H9 (cell line): ENCODE data around the gene E2F4. TPM values are rescaled to one million over a fixed set of nuclear protein-coding genes. Genes with fewer than 3 reads are reported as not detected.
A peak's percentile ranks its signal among the peaks of the same experiment; 100 is the strongest.

ENCODE experiments used
- DNase-seq: peaks from one replicate; pipeline ENCODE4 v3.0.0-alpha.2; 2017
- H2AFZ ChIP-seq: one replicate; pipeline ENCODE4 v1.6.1; 2013; ENCODE audit warnings: mild to moderate bottlenecking, low read length, control low read depth, moderate library complexity
- H2AK5ac ChIP-seq: 2 replicates; pipeline ENCODE4 v1.6.1; 2013; ENCODE audit warnings: low read length, control low read depth, mixed read lengths; ENCODE audit not compliant: insufficient read length
- H2BK120ac ChIP-seq: one replicate; pipeline ENCODE4 v1.6.1; 2013; ENCODE audit warnings: low read depth, mild to moderate bottlenecking, low read length, control low read depth, inconsistent platforms; ENCODE audit not compliant: poor library complexity, severe bottlenecking
- H2BK12ac ChIP-seq: 2 replicates; pipeline ENCODE4 v1.6.1; 2013; ENCODE audit warnings: low read length, control low read depth, mixed read lengths, low read depth; ENCODE audit not compliant: insufficient read length
- H2BK15ac ChIP-seq: 2 replicates; pipeline ENCODE4 v1.6.1; 2013; ENCODE audit warnings: low read depth, low read length, control low read depth
- H2BK20ac ChIP-seq: one replicate; pipeline ENCODE4 v1.6.1; 2013; ENCODE audit warnings: low read depth, mild to moderate bottlenecking, low read length, control low read depth, inconsistent platforms; ENCODE audit not compliant: poor library complexity, severe bottlenecking
- H2BK5ac ChIP-seq: 2 replicates; pipeline ENCODE4 v1.6.1; 2013; ENCODE audit warnings: low read length, control low read depth, mixed read lengths; ENCODE audit not compliant: insufficient read length
- H3K14ac ChIP-seq: 2 replicates; pipeline ENCODE4 v1.6.1; 2013; ENCODE audit warnings: low read length, control low read depth; ENCODE audit not compliant: insufficient read depth
- H3K18ac ChIP-seq: 2 replicates; pipeline ENCODE4 v1.6.1; 2013; ENCODE audit warnings: low read depth, mild to moderate bottlenecking, mixed read lengths, low read length, control low read depth; ENCODE audit not compliant: insufficient read length
- H3K23ac ChIP-seq: 2 replicates; pipeline ENCODE4 v1.6.1; 2013; ENCODE audit warnings: low read length, control low read depth, mixed read lengths, low read depth; ENCODE audit not compliant: insufficient read length
- H3K23me2 ChIP-seq: 2 replicates; pipeline ENCODE4 v1.6.1; 2013; ENCODE audit warnings: low read depth, mild to moderate bottlenecking, mixed read lengths, low read length, control low read depth; ENCODE audit not compliant: insufficient read length, poor library complexity, severe bottlenecking
- H3K27ac ChIP-seq: 2 replicates; pipeline ENCODE4 v1.5.1; 2013; ENCODE audit warnings: low read length, control low read depth, mixed read lengths, low read depth; ENCODE audit not compliant: insufficient read length
- H3K27me3 ChIP-seq: 2 replicates; pipeline ENCODE4 v1.6.1; 2013; ENCODE audit warnings: low read length, control low read depth, inconsistent platforms; ENCODE audit not compliant: insufficient read depth
- H3K4ac ChIP-seq: 2 replicates; pipeline ENCODE4 v1.6.1; 2013; ENCODE audit warnings: low read depth, mild to moderate bottlenecking, control low read depth, inconsistent platforms, low read length, moderate library complexity
- H3K4me1 ChIP-seq: 2 replicates; pipeline ENCODE4 v1.6.1; 2013; ENCODE audit warnings: low read length, control low read depth, inconsistent platforms; ENCODE audit not compliant: insufficient read depth
- H3K4me2 ChIP-seq: 2 replicates; pipeline ENCODE4 v1.6.1; 2013; ENCODE audit warnings: low read length, control low read depth, mixed read lengths; ENCODE audit not compliant: insufficient read length, insufficient read depth
- H3K56ac ChIP-seq: 2 replicates; pipeline ENCODE4 v1.6.1; 2013; ENCODE audit warnings: low read depth, mild to moderate bottlenecking, mixed read lengths, low read length, control low read depth; ENCODE audit not compliant: insufficient read length
- H3K79me1 ChIP-seq: 2 replicates; pipeline ENCODE4 v1.6.1; 2013; ENCODE audit warnings: low read depth, mild to moderate bottlenecking, moderate library complexity, low read length, control low read depth, inconsistent platforms; ENCODE audit not compliant: insufficient read depth, poor library complexity, severe bottlenecking
- H3K79me2 ChIP-seq: 2 replicates; pipeline ENCODE4 v1.6.1; 2013; ENCODE audit warnings: low read length, control low read depth, inconsistent platforms; ENCODE audit not compliant: insufficient read depth
- H3K9ac ChIP-seq: 2 replicates; pipeline ENCODE4 v1.6.1; 2013; ENCODE audit warnings: low read length, control low read depth, mixed read lengths; ENCODE audit not compliant: insufficient read length; ENCODE audit errors: extremely low read depth
- H3K9me3 ChIP-seq: one replicate; pipeline ENCODE4 v1.6.1; 2013; ENCODE audit warnings: low read depth, low read length, inconsistent platforms; ENCODE audit not compliant: control insufficient read depth
- H3T11ph ChIP-seq: one replicate; pipeline ENCODE4 v1.6.1; 2013; ENCODE audit warnings: mild to moderate bottlenecking, low read length, control low read depth, inconsistent platforms
- H4K20me1 ChIP-seq: one replicate; pipeline ENCODE4 v1.6.1; 2013; ENCODE audit not compliant: control insufficient read depth, insufficient read length, insufficient read depth
- H4K5ac ChIP-seq: 2 replicates; pipeline ENCODE4 v1.6.1; 2013; ENCODE audit warnings: low read depth, mild to moderate bottlenecking, mixed read lengths, low read length, control low read depth; ENCODE audit not compliant: insufficient read length
- H4K8ac ChIP-seq: replicated peaks from 2 replicates; pipeline ENCODE4 v1.6.1; 2013; ENCODE audit warnings: low read length, control low read depth, mixed read lengths, low read depth; ENCODE audit not compliant: insufficient read length
- H4K91ac ChIP-seq: 2 replicates; pipeline ENCODE4 v1.6.1; 2013; ENCODE audit warnings: low read depth, mild to moderate bottlenecking, moderate library complexity, mixed read lengths, low read length, control low read depth; ENCODE audit not compliant: insufficient read length
- H3K27ac Mint-ChIP-seq, 3 experiments: 2 replicates in 2 of 3; 3 replicates in 1 of 3; pipeline ENCODE4 v1.8.0; 2020 to 2021; ENCODE audit warnings: mixed read lengths in 3 of 3, mild to moderate bottlenecking in 1 of 3, moderate library complexity in 1 of 3
- H3K27me3 Mint-ChIP-seq: 2 replicates; pipeline ENCODE4 v1.8.0; 2021; ENCODE audit warnings: low read depth, mild to moderate bottlenecking, moderate library complexity, mixed read lengths
- H3K36me3 Mint-ChIP-seq, 3 experiments: 2 replicates in 2 of 3; 3 replicates in 1 of 3; pipeline ENCODE4 v1.8.0; 2020 to 2021; ENCODE audit warnings: low read depth in 3 of 3, mixed read lengths in 3 of 3; ENCODE audit not compliant: insufficient read depth in 1 of 3
- H3K4me1 Mint-ChIP-seq, 2 experiments: 2 replicates each; pipeline ENCODE4 v1.8.0; 2020; ENCODE audit warnings: mixed read lengths in 2 of 2
- H3K4me3 Mint-ChIP-seq, 2 experiments: 2 replicates in 1 of 2; 3 replicates in 1 of 2; pipeline ENCODE4 v1.8.0; 2020 to 2021; ENCODE audit warnings: mild to moderate bottlenecking in 2 of 2, mixed read lengths in 2 of 2, moderate library complexity in 1 of 2
- H3K9me3 Mint-ChIP-seq, 2 experiments: 2 replicates in 1 of 2; 3 replicates in 1 of 2; pipeline ENCODE4 v1.8.0; 2020; ENCODE audit warnings: mild to moderate bottlenecking in 2 of 2, mixed read lengths in 2 of 2, moderate library complexity in 1 of 2
- WGBS: extraction: QIAGEN DNeasy Blood & Tissue Kit; methylation state at CpG from one replicate; pipeline ENCODE4 v1.1.7; 2013; ENCODE audit warnings: missing lambda C conversion rate, low lambda C conversion rate, mixed read lengths; ENCODE audit not compliant: insufficient read length; ENCODE audit errors: extremely low coverage; 5-methylcytosine and 5-hydroxymethylcytosine counted together
- total RNA-seq: library from RNA; stranded (reverse); gene quantifications from 2 replicates; pipeline ENCODE4 v1.2.1, GENCODE V29; 2021
- TF ChIP-seq, protein P1 (sequence below): fragments of 200-600 bp; sonication (generic); conservative IDR thresholded peaks from 3 replicates; pipeline ENCODE4 v1.8.0; 2021; ENCODE audit warnings: antibody characterized with exemption, mild to moderate bottlenecking

Gene E2F4
- total RNA-seq, 1 experiment from 2014 or later: 116 TPM

DNA sequence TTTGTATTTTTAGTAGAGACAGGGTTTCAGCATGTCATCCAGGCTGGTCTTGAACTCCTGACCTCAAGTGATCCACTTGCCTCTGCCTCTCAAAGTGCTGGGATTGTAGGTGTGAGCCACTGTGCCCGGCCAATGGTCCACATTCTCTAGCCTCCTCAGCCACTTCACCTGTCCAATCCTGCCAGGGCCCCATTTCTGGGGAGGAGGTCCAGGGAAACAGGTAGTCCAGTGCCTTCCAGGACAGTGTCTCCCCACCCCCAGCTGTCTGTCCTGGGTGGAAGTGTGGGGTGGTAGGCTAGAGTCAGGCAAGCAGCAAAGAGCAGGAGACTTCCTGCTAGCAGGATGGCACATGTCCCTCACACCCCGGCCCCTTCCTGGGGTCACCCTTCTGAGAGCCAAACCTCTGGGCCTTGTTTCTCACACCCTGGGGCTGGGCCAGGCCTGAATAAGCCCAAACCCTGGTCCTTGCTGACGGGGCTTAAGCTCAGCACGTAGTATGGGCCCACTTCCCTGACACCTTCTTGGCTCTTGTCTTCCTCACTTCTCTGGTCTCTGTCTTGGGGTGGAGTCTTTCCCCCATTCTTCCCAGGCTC is 50.3 kb downstream of the E2F4 start:
- Histone ChIP-seq H3K4me2 (no peak overlapping the region), H3K4me1 (peaks cover 11% of the 10 kb centered on the region; the same call in 1 of the 2 replicates), H3K18ac (no peak overlapping the region), H3K9me3 (no peaks in the 10 kb centered on the region), H4K91ac (no peak overlapping the region), H3K4ac (no peak overlapping the region), H2BK5ac (no peak overlapping the region), H2AFZ (no peak overlapping the region), H2BK15ac (no peak overlapping the region), H3K23me2 (peaks cover 15% of the 10 kb centered on the region), H2AK5ac (no peak overlapping the region), H3K79me2 (no peaks in the 10 kb centered on the region; the same call in 1 of the 2 replicates), H3K23ac (no peak overlapping the region), H2BK12ac (no peak overlapping the region), H3K56ac (no peak overlapping the region), H3K14ac (no peak overlapping the region), H2BK120ac (no peak overlapping the region), H3K9ac (no peak overlapping the region), H3K79me1 (peaks cover 4% of the 10 kb centered on the region), H2BK20ac (no peak overlapping the region), H4K8ac (no peak overlapping the region), H3T11ph (no peak overlapping the region), H3K27ac (no peak overlapping the region), H4K5ac (no peak overlapping the region), H4K20me1 (peaks cover 3% of the 10 kb centered on the region), H3K27me3 (no peaks in the 10 kb centered on the region)
- no peak for DNase-seq
- H3K9me3 Mint-ChIP-seq: no peaks in the 10 kb centered on the region
- peaks cover 6 to 27% (median 16%) of the 10 kb centered on the region in 3 experiments; a peak in 6 of 7 replicates for H3K36me3 Mint-ChIP-seq
- peaks cover 21 to 31% of the 10 kb centered on the region in 2 experiments for H3K4me1 Mint-ChIP-seq
- H3K27ac Mint-ChIP-seq: peak overlapping the region in 1 of 3 experiments; percentile 44; a peak in 2 of 7 replicates
- H3K4me3 Mint-ChIP-seq: no peak overlapping the region
- no CpG with 5 or more reads among the region's 4 CpGs for WGBS
- H3K27me3 Mint-ChIP-seq: no peaks in the 10 kb centered on the region; the same call in 1 of the 2 replicates
- TF ChIP-seq, protein P1, sequence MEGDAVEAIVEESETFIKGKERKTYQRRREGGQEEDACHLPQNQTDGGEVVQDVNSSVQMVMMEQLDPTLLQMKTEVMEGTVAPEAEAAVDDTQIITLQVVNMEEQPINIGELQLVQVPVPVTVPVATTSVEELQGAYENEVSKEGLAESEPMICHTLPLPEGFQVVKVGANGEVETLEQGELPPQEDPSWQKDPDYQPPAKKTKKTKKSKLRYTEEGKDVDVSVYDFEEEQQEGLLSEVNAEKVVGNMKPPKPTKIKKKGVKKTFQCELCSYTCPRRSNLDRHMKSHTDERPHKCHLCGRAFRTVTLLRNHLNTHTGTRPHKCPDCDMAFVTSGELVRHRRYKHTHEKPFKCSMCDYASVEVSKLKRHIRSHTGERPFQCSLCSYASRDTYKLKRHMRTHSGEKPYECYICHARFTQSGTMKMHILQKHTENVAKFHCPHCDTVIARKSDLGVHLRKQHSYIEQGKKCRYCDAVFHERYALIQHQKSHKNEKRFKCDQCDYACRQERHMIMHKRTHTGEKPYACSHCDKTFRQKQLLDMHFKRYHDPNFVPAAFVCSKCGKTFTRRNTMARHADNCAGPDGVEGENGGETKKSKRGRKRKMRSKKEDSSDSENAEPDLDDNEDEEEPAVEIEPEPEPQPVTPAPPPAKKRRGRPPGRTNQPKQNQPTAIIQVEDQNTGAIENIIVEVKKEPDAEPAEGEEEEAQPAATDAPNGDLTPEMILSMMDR: no peak
